ENCODE data around the gene SLIT3.

SLIT3 gene

GRCh38 chr5:168877132-168877892, 423.6 kb downstream of the SLIT3 start:
- DNase-seq, result no peak

- DNase-seq, result no peak
These were observed 424.5 kb downstream of the SLIT3 start for GRCh38 chr5:168876419-168876818.

GRCh38 chr5:168875832-168876231, 425.1 kb downstream of the SLIT3 start:
- no peak for DNase-seq

GRCh38 chr5:168874713-168875380, 426.1 kb downstream of the SLIT3 start:
- DNase-seq, result no peak

GRCh38 chr5:168872246-168872645, 428.7 kb downstream of the SLIT3 start:
- no peak for DNase-seq

- DNase-seq, result no peak
These were observed 430.0 kb downstream of the SLIT3 start for GRCh38 chr5:168870910-168871309.

- DNase-seq, result no peak
These were observed 431.2 kb downstream of the SLIT3 start for GRCh38 chr5:168869615-168870227.

GRCh38 chr5:168867241-168867640, 433.7 kb downstream of the SLIT3 start:
- no peak for DNase-seq

- no peak for DNase-seq
These were observed 435.0 kb downstream of the SLIT3 start for GRCh38 chr5:168865968-168866367.

- DNase-seq, result no peak
These were observed 437.9 kb downstream of the SLIT3 start for GRCh38 chr5:168863021-168863420.

GRCh38 chr5:168860503-168860902, 440.4 kb downstream of the SLIT3 start:
- DNase-seq, result no peak

- DNase-seq, result no peak
These were observed 440.9 kb downstream of the SLIT3 start for GRCh38 chr5:168860081-168860480.

- no peak for DNase-seq
These were observed 441.5 kb downstream of the SLIT3 start for GRCh38 chr5:168859471-168859870.

- DNase-seq, result no peak
These were observed 441.9 kb downstream of the SLIT3 start for GRCh38 chr5:168858994-168859393.

GRCh38 chr5:168858371-168858770, 442.6 kb downstream of the SLIT3 start:
- no peak for DNase-seq

GRCh38 chr5:168853972-168854371, 447.0 kb downstream of the SLIT3 start:
- no peak for DNase-seq

- DNase-seq, result no peak
These were observed 448.6 kb downstream of the SLIT3 start for GRCh38 chr5:168852329-168852728.

- no peak for DNase-seq
These were observed 449.0 kb downstream of the SLIT3 start for GRCh38 chr5:168851902-168852321.

GRCh38 chr5:168850683-168851082, 450.3 kb downstream of the SLIT3 start:
- no peak for DNase-seq

- no peak for DNase-seq
These were observed 452.4 kb downstream of the SLIT3 start for GRCh38 chr5:168848569-168848968.

GRCh38 chr5:168847511-168848073, 453.3 kb downstream of the SLIT3 start:
- no peak for DNase-seq

- DNase-seq, result no peak
These were observed 456.0 kb downstream of the SLIT3 start for GRCh38 chr5:168844922-168845296.

- no peak for DNase-seq
These were observed 456.7 kb downstream of the SLIT3 start for GRCh38 chr5:168844016-168844921.
